GM19463 (cell line): Measurements from ENCODE around the gene RALA.
A peak's percentile ranks its signal among the peaks of the same experiment; 100 is the strongest.
"Not testable (repeated sequence)": the region's sequence is repeated elsewhere in the genome, so short reads cannot be mapped to it uniquely, and the experiment has no call there.

Experiments used
- ATAC-seq: cut with Tn5 transposase; IDR thresholded peaks from one replicate; pipeline ENCODE4 v1.9.1; 2021; ENCODE audit warnings: mild to moderate bottlenecking, moderate library complexity; ENCODE audit not compliant: unreplicated experiment

Gene RALA

DNA sequence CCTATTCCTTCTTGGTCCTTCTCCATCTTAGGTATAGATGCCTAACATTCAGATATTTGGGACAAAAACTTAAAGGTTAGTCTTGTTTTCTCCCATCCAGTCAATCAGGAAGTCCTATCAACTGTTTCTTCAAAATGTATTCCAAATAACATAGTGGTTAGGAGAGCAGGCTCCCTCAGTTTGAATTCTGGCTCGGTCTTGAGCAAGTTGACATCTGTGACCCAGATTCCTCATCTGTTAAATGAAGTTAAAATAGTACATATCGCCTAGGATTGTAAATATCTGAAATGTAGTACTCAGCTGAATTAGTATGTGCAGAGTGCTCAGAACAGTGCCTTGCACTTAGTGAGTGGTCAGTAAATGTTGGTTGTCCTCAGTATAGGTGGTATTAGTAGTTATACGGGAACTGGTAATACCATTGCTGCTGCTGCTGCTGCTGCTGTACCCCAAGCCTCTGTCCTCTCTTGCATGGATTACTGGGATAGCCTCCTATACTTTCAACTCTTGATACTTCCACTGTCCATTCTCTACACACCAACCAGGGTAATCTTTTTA is 58.6 kb downstream of the RALA start:
- no peak for ATAC-seq

DNA sequence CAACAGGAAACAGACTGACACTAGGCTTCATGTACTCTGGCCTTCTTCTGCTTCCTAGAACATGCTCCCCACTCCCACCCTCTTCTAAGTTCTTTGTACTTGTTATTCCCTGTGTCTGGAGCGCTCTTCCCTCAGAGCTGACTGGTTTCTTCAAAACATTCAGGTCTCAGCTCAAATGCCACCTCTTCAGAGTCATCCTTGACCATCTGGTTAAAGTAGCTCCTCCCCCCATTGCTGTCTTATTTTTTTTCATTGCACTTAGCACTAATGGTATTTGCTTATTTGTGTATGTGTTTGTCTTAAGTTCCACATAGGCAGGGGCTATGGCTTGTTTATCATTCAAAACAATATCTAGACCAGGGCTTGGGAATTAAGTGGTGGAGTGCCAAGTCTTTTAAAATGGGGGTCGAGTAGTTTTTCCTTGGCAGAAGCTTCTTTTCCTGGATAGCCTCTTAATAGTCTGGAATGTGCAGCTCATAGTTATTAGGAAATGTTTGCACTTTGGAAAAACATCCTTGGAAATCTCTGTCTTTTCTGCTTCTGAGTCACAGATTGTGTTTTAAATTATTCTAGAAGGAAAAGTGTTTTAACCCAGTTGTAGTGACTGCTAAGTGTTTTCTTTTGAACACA is 60.0 kb downstream of the RALA start:
- no peak for ATAC-seq

DNA sequence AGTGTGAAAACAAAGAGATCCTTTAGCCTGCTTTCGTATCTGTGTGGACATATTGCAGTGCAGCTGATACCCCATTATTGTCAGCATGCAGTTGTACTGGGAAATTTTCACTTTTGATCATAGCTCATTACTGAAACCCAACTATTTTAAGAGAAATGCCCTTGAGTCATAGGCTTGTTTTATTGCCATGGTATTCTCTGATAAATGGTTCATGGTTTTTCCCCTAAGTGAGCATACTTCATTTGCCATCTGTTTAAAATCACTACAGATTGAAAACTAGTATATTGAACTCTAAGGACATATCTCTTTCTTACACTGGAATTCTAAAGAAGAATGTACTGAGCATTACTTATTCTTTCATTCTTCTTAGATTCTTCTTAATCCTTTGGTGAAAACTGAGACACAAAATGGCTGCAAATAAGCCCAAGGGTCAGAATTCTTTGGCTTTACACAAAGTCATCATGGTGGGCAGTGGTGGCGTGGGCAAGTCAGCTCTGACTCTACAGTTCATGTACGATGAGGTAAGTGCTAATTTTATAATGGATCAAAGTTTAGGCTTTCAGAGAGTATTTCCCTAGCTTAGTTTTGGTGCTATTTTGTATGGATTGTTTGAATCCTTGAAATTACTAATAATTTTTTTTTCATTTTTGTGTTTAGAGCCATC is 63.0 kb downstream of the RALA start:
- peak; percentile 79 for ATAC-seq

DNA sequence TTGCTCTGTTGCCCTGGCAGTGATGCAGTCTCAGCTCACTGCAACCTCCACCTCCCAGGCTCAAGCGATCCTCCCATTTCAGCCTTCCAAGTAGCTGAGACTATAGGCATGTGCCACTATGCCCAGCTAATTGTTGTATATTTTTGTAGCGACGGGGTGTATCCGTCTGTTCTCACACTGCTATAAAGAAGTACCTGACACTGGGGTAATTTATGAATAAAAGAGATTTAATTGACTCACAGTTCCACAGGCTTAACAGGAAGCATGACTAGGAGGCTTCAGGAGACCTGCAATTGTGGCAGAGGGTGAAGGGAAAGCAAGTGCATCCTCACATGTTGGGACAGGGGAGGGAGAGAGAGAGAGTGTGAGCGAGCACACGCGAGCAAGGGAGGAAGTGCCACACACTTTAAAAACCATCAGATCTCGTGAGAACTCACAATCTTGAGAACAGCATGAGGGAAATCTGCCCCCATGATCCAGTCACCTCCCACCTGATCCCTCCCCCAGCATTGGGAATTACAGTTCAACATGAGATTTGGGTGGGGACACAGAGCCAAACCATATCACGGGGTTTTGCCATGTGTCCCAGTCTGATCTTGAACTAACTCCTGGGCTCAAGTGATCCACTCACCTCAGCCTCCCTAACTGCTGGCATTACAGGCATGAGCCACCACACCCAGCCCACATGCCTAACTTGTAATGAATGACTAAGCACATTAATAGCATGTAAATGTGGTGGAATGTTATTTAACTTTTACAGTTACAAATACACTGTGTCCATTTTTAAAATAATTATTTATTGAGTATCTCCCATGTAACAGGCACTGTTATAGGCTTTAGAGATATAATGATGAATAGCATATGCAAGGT is 65.5 kb downstream of the RALA start:
- no peak for ATAC-seq

DNA sequence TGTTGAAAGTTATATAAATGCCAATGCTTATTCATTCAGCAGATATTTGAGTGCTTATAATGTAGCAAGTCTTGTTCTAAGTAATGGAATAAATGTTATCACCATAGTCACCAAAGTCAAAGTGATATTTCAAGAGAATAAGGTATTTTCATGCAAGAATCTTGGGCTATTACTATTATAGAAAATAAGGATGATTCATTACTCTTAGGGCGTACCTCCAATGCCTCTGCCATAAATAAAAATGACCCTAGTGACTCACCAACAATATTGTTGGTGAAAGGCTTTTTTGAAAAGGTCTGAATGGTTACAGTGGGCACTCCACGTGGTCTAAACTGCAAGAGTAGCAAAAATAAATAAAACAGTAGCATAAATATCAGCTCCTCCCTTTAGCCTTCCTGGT is 68.4 kb downstream of the RALA start:
- ATAC-seq: no peak

DNA sequence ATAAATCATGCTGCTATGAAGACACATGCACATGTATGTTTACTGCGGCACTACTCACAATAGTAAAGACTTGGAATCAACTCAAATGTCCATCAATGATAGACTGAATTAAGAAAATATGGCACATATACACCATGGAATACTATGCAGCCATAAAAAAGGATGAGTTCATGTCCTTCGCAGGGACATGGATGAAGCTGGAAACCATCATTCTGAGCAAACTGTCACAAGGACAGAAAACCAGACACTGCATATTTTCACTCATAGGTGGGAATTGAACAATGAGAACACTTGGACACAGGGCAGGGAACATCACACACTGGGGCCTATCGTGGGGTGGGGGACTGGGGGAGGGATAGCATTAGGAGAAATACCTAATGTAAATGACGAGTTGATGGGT is 69.7 kb downstream of the RALA start:
- not testable (repeated sequence) for ATAC-seq

DNA sequence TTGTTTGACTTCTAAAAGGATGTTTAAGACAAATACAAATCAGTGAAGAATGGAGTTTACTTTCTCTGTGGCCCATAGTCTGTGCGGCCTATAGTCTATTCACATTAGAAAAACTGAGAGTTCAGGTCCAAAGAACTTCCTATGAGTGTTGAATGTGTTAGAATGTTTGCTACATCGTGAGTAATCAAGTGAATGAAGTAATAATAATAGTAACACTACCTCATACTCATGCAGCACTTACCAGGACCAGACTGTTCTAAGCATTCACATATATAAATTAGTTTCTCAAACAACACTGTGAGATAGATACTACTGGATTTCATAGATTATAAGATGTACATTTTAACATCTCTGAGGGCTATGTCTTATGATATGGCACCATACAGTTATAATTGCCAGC is 70.4 kb downstream of the RALA start:
- ATAC-seq: no peak

DNA sequence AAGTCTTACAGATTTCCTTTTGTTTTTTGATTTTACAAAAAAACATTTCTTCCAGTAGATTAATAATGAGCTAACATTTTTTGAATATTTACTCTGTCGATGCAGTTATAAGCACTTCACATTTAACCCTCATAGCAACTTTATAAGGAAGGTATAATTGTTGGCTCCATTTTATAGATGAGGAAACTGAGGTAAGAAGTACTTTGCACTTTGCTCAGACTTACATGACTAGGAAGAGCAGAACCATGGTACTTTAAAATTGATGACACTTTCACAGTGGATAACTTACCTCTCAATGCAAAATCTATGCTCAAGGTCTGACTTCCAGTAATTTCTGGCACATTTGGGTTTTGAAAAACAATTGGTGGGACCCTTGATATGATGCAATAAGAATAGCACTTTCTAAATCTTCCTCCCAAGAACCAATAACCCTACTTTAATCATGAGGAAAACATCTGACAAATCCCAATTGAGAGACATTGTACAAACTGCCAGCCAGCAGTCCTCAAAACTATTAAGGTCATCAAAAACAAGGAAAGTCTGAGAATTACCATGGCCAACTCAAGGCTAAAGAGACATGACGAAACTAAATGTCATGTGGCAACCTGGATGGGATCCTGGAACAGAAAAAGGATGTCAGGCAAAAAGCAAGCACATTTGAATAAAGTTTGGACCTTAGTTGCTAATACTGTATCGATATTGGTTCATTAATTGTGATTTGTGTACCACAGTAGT is 72.6 kb downstream of the RALA start:
- ATAC-seq: no peak

DNA sequence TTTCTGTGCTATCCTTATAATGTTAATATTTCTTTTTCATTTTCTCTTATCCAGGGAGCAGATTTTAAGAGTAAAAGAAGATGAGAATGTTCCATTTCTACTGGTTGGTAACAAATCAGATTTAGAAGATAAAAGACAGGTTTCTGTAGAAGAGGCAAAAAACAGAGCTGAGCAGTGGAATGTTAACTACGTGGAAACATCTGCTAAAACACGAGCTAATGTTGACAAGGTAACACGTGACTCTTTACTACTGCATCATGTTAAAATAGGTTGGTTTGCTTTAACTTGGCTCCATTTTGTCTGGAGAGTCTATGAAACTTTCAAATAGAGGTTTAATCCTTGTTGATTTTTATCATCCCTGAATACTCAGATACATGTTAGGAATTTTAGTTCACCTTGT is 73.3 kb downstream of the RALA start:
- ATAC-seq: no peak

DNA sequence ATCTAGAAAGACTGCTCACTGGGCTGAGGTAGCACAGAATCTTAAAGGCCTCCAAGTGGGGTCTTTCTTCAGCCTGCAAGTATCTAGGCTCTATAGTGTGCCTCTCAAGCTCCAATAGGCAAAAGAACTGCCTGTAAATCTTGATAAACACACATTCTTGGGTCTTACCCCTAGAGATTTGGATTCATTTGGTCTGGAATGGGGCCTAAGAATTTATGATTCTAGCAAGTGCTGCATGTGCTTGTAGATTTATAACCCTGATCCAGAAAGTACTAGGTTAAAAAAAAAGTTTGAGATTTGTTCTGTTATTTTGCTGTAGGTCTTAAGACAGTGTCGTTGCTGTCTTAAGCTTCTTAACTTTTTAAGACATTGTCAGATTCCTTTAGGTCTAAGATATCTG is 74.1 kb downstream of the RALA start:
- ATAC-seq: no peak

DNA sequence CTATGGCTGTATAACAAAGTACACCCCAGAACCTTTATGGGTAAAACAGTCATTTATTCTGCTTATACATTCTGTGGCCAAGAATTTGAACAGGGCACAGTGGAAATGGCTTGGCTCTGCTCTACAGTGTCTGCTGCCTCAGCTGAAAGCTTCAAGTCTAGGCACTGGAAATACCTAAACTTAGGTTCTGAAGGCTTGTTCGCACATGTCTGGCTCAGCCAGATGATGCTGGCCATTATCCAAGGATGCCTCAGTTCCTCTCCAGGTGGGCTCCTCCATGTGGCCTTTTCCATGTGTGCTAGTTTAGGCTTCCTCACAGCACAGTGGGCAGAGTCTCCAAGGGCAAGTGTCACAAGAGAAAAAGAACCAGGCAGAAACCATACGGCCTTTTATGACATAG is 76.8 kb downstream of the RALA start:
- ATAC-seq: no peak

DNA sequence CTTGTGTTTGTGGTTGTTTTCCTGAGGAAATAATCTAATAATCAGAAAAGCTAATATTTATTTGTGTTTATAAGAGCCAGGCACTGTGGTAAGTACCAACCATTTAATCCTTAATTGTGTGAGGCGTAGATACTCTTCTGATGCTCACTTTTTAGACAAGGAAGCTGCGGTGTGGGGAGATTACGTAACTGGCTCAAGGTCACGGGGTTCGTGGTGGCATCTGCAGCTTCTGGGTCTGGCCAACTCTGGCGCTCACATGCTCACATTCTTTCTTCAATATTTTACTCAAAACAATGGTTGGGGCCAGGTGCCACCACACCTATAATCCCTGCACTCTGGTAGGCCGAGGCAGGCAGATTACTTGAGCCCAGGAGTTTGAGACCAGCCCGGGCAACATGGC is 77.6 kb downstream of the RALA start:
- no peak for ATAC-seq

DNA sequence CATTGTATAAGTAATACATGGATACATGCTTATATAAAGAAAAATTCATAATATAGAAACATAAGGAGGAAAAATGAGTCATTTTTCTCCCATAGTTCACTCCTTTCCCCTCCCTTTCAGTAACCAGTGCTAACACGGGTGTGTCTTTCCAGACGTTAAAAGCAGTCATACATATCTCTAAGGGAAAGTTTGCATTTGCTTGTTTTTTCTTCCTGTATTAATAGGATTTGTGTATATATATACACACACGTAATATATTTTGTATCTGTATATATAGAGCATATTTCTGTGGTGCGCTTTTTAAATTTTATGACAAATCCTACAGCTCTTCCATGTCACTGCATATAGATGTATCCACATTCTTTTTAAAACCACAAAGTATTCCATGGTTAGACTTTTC is 78.8 kb downstream of the RALA start:
- ATAC-seq: no peak

DNA sequence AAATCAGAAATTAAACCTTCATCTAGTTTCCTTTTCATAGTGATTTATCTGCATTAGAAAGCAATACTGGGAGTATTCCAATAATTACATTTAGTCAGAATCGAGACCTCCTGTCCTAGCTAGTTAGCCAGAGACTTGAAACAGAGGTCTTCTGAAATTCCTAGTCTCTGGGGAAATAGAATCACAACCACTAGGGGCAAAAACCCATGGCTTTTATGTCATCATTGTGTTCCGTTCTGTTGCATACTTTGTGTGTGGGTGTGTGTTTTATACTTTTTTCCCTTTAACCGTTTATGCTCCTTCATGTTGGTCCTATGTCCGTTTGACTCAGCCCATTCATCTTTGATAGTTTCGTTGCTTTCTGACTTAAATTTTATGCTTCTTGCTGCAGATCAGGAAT is 79.8 kb downstream of the RALA start:
- no peak for ATAC-seq

DNA sequence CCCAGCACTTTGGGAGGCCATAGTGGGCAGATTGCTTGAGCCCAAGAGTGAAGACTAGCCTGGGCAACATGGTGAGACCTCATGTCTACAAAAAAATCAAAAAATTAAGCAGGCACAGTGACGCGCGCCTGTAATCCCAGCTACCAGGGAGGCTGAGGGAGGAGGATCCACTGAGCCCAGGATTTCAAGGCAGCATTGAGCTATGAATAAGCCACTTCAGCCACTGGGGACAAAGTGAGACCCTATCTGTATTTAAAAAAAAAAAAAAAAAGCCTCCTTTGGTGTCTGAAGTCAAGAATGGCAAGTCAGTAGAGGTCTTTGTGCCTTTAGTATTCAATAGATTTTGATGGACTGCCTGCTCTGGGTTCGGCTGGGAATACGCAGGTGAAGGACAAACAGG is 85.7 kb downstream of the RALA start:
- no peak for ATAC-seq

DNA sequence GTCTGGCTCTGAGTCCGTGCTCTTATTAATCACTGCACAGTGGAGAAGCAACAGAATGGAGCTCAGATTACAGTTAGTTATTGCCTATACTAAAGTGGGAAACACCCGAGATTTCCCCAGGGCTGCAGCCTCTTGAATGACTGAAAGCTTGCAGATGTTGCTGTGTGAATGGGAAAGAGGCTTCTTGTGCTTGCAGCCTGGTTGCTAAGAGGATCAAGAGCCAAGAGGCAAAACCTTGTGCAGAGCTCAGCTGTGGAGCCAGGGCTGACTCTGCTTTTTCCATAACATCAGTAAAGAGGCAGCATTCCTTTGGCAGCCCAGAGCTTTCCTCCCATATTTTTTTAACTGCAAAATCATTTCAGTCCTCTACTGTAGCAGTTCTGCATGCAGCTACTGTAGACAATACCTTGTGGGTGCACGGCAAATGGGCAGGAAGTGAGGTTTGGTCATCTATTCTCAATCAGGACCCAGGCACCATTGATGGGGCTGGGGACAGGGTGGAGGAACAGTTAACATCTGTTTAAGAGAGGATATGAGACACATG is 86.5 kb downstream of the RALA start:
- ATAC-seq: peak; percentile 78

DNA sequence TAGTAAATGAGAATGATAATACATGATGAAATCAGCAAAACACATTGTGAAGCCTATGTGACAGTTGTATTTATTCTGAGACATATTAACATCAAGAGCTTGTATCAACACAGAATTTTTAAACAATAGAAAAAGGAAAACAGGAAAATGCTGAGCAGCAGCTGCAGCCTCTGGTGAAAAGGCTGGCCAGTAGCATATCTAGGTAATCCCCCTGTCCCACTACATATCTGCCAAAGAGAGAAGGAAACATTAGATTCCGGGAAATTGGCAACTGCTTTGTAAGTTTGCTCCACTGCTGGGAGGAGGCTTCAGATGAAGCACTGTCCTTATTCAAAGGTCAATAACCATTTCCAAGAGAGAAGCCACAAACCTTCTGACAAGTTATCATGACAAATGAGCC is 89.4 kb downstream of the RALA start:
- no peak for ATAC-seq

DNA sequence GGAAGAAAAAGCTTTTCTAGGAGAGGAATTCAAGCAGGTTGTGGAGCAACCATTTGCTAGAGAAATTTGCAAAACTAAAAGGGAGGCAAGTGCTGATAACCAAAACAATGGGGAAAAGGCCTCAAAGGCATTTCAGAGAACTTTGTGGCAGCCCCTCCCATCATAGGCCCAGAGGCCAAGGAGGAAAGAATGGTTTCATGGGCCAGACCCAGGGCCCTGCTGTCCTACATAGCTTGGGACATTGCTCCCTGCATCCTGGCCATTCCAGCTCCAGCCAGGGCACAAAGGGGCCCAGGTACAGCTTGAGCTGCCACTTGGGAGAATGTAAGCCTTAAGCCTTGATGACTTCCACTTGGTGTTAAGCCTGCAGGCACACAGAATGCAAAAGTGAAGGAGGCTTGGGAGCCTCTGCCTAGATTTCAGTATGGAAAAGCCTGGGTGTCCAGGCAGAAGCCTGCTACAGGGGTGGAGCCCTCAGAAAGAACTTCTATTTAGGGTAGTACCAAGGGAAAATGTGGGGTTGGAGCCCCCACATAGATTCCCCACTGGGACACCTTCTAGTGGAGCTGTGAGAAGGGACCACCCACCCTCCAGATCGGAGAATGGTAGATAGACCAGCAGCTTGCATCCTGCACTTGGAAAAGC is 91.2 kb downstream of the RALA start:
- ATAC-seq: no peak

DNA sequence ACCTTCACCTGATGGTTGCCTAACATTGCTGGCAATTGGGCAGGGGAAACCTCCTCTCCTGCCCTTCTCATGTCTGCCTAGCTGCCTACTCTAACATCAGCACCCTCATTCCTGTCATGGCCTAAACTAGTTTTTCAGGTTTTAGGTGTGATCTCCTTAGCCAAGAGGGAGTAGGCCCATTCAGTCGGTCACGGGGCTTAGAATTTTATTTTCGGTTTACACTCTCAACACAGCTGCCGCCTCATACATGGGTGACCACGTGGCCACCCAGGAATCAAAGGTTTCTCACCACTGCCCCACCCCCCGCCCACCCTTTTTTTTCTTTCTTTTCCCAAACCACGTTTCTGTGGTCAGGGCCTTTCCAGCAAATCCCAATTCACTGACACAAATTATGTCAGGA is 97.2 kb downstream of the RALA start:
- ATAC-seq: no peak

DNA sequence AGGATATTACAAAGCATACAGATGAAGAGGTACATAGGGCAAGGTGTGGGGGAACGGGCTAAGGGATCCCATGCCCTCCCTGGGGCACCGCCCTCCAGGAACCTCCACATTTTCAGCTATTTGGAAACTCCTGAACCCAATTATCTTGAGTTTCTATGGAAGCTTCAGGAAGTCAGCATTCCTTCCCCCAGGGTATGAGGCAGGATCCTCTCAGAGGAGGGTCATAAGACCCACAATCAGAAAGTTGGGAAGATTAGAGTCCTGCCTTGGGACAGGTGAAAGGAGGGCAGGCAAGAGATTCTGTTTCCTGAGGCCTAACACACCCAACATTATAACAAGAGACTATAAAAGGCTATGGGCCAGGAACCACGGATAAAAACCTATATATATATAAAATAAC is 98.0 kb downstream of the RALA start:
- ATAC-seq: no peak
